Fibroblast of gingiva (primary cell): ENCODE results near the gene ESR1.

ENCODE experiments used
- DNase-seq: peaks from one replicate; pipeline ENCODE4 v3.0.0-alpha.2; 2011; ENCODE audit warnings: low read depth

The ESR1 gene

GRCh38 chr6:151807513-151808370 lies at the start of gene ESR1:
Gene ESR1 (plus strand): TSS chr6:151807682. CDS start chr6:151807913, 231 bp downstream.
- peak; percentile 36 for DNase-seq

- DNase-seq: no peak
These were observed 47.0 kb upstream of the ESR1 start for GRCh38 chr6:151760486-151760885.

- DNase-seq: no peak
These were observed 45.6 kb upstream of the ESR1 start for GRCh38 chr6:151761851-151762250.

DNA sequence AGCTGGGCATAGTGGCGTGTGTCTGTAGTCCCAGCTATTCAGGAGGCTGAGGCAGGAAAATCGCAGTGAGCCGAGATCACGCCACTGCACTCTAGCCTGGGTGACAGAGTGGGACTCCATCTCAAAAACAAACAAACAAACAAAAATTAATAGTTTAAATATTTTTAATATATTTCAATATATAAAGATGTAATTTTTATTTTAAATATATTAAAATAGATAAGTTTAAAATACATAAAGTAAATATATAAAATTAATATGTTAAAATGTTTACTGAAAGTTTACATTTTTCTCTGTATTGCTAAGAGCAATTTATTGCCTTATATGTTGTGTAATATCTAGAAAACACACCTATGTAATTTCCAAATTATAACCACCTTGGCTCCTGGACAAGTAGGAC lies 44.7 kb upstream of the ESR1 start:
- DNase-seq: no peak

DNA sequence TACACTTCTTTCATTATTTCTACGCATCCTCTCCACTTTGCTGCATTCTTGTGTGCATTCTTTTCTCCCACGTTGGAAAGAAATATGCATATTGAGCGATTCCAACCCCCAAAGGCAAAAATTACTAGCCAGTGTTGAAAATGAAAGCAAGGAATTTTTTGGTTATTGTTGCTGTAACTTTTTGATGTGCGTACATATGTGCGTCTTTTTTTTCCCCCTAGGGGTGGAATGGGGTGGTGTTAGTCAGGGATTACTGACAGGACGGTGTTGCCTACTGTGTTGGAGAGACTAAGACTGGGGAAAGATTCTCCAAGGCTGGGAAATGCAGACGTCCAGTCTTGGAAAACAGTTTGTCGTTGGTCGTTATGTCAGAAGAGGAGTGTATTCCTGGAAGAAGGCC lies 44.2 kb upstream of the ESR1 start:
- DNase-seq: peak; percentile 71

- peak; percentile 95 for DNase-seq
These were observed 43.4 kb upstream of the ESR1 start for GRCh38 chr6:151763938-151764680.

DNA sequence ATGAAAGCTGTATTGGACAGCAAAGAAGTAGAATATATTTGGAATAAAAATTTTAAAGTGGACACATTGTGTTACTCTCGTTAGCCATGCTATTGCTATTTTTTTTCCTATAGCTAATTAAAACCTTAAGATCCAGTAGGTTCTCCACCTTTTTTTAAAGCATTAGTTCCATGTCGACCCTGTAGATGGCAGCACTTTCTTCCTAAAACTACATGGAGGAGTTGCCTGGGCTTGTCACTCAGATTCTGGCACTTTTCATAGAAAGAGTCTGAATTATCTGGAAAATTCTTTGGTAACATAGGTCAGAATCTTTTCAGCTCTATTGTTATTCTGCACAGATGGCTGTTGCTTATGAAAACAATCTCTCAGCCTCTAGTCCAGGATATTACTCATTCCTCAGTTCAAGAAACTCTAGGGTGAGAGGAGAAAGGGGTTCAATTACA lies 42.0 kb upstream of the ESR1 start:
- peak; percentile 89 for DNase-seq

- no peak for DNase-seq
These were observed 35.0 kb upstream of the ESR1 start for GRCh38 chr6:151772446-151772845.

- no peak for DNase-seq
These were observed 34.1 kb upstream of the ESR1 start for GRCh38 chr6:151773382-151773781.

GRCh38 chr6:151782560-151782959 lies 24.9 kb upstream of the ESR1 start:
- DNase-seq: no peak

- DNase-seq: no peak
These were observed 23.8 kb upstream of the ESR1 start for GRCh38 chr6:151783692-151784091.

- DNase-seq: peak; percentile 15
These were observed 22.9 kb upstream of the ESR1 start for GRCh38 chr6:151784441-151785214.

DNA sequence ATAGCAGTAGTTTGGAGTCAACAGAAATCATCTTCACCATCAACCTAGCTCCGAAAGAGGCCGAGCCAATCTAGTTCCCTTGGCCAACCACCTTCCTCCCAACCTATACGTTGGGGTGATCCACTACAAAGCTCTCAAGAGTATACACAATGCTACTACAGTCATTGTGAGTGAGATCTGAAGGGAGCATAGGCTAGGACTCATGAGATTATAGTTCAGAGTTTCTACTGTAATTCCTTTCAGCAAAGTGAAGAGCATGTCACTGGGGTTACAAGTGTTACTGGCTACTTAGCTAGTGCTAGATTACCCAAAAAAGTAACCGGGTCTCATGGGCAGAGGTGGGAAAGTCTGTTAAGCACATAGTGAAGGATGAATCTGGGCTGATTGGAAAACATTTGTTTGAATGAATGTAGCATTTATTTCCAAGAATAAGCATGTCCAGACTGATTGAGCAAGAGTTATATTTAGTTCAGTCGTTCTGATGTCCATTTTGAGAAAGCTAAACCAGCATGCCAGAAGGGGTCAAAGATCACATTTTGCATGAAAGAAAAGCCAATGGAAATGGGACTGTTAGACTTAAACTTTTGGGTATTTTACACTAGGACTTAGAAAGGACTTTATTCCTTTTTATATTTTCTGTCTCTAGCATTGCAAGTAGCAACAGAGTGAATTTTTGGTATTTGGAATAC lies 10.5 kb upstream of the ESR1 start:
- peak; percentile 53 for DNase-seq

DNA sequence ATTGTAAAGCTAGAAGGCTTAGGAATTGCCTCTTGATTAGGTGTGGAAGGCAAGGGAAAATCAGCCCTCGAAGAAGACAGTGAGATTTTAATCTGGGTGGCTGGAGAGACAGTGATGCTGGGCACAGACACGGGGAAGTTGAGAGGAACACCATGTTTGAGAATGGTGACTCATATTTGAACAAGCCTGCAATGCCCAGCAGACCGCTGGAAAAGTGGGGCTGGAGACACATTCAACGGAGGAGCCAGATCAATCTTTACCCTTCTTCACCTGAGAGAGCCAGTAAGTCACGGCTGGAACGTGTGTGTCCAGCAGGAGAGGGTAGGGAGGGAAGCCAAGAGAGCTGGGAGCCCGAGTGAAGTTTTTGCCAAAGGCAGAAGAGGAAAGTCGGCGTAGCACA lies 3.7 kb upstream of the ESR1 start:
- no peak for DNase-seq

DNA sequence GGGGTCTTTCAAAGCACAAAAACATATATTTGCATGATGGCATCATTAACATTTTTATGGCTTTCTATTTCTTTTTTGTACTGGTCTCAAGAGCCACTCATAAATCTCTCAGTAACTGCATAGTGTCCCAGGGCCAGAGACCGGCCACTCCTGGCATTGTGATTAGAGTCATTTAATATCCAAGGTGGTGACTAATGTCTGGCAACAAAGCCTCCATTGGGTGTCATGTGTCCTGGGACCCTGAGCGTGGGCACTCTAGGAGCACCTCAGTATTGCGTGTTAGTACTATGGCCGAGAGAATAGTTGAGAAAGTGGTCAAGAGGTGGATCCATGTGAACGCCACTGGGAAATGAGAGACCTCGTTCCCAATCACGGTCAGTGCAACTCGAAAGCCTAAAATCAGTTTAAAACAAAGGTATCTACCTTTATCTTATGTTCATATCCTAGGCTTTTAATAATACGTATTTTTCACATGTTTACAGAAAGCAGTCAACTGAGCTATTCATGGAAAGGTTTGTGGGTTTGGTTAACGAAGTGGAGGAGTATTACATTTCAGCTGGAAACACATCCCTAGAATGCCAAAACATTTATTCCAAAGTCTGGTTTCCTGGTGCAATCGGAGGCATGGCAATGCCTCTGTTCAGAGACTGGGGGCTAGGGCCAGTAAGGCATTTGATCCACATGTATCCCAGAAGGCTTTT lies 2.7 kb upstream of the ESR1 start:
- peak; percentile 51 for DNase-seq

DNA sequence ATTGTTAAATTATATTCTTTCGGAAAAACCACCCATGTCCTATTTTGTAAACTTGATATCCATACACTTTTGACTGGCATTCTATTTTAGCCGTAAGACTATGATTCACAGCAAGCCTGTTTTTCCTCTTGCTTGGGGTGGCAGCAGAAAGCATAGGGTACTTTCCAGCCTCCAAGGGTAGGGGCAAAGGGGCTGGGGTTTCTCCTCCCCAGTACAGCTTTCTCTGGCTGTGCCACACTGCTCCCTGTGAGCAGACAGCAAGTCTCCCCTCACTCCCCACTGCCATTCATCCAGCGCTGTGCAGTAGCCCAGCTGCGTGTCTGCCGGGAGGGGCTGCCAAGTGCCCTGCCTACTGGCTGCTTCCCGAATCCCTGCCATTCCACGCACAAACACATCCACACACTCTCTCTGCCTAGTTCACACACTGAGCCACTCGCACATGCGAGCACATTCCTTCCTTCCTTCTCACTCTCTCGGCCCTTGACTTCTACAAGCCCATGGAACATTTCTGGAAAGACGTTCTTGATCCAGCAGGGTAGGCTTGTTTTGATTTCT lies 2.1 kb upstream of the ESR1 start:
- peak; percentile 37 for DNase-seq

DNA sequence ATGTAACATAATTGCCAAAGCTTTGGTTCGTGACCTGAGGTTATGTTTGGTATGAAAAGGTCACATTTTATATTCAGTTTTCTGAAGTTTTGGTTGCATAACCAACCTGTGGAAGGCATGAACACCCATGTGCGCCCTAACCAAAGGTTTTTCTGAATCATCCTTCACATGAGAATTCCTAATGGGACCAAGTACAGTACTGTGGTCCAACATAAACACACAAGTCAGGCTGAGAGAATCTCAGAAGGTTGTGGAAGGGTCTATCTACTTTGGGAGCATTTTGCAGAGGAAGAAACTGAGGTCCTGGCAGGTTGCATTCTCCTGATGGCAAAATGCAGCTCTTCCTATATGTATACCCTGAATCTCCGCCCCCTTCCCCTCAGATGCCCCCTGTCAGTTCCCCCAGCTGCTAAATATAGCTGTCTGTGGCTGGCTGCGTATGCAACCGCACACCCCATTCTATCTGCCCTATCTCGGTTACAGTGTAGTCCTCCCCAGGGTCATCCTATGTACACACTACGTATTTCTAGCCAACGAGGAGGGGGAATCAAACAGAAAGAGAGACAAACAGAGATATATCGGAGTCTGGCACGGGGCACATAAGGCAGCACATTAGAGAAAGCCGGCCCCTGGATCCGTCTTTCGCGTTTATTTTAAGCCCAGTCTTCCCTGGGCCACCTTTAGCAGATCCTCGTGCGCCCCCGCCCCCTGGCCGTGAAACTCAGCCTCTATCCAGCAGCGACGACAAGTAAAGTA lies 547 bp upstream of the ESR1 start:
- DNase-seq: peak; percentile 49

GRCh38 chr6:151808371-151809241 lies 1.1 kb downstream of the ESR1 start:
- no peak for DNase-seq

DNA sequence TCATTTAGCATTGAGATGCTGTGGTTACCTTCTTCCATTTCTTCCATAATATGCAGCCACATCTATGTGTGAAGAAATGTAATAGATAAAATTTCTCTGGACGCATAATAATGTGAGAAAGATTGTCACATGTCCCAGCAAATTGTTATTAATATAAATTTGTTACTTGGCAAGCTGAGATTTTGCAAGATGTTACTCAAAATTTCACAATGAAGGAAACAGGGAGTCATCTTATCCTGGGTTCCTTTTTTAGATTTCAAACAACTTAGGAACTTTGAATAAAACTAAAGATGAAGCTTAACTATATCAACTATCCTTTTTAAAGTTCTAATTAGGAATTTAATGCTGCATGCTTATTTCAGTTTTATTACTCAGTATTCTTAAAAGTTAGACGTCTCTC lies 3.6 kb downstream of the ESR1 start:
- DNase-seq: peak; percentile 28
